NCI-H1092 treated with DMSO at 0.1 percent for 48 hours (cell line): ENCODE results near the gene TSPAN32.

Experiments used
- DNase-seq: peaks from one replicate; lab custom pipeline; 2025; lab: John Stamatoyannopoulos, UW

TSPAN32 gene

GRCh38 chr11:2366733-2367132, 64.9 kb downstream of the TSPAN32 start:
- DNase-seq, result no peak

- no peak for DNase-seq
Observed at GRCh38 chr11:2367266-2368160, 65.7 kb downstream of the TSPAN32 start.
